MM.1S (cell line): Measurements from ENCODE around the gene BORA.

Experiments used
- EZH2 ChIP-seq: fragments of 300-600 bp; sonication (generic); optimal IDR thresholded peaks from 2 replicates; pipeline ENCODE3; 2017; ENCODE audit warnings: low read depth, mild to moderate bottlenecking, antibody characterized with exemption, low read length, mixed read lengths
- EZH2phosphoT487 ChIP-seq: fragments of 300-600 bp; sonication (generic); IDR thresholded peaks from 2 replicates; pipeline ENCODE4 v1.6.1; 2018; ENCODE audit warnings: antibody characterized with exemption, low read length

GRCh38 chr13:72781451-72782439 is 54.0 kb downstream of the BORA start, which contains the start of the genes DIS3 and PIBF1:
- TF ChIP-seq EZH2 (no peak), EZH2phosphoT487 (no peak)
